Sigmoid colon (tissue), 4 donors: ENCODE measurements around the gene RAB7A.

Source experiments
- CTCF ChIP-seq, 4 experiments: fragments of 450-650 bp in 3 of 4; fragments of 200-600 bp in 1 of 4; IDR thresholded peaks; one replicate each; pipeline ENCODE4 v1.5.1; 2016 to 2019; ENCODE audit warnings: antibody characterized with exemption in 4 of 4, mild to moderate bottlenecking in 3 of 4, moderate library complexity in 2 of 4
- EP300 ChIP-seq, 4 donors: sonication (generic); formaldehyde crosslinking; IDR thresholded peaks; one replicate each; pipeline ENCODE4 v1.6.1; 2017; ENCODE audit warnings: antibody characterized with exemption in 4 of 4

GRCh38 chr3:128788268-128788869 lies 62.4 kb downstream of the RAB7A start:
- no peak for TF ChIP-seq CTCF (IDR thresholded peaks at IDR 0.05)
- no peak for TF ChIP-seq EP300 (IDR thresholded peaks at IDR 0.05)
